Activated CD8-positive, alpha-beta T cell treated with anti-CD3 and anti-CD28 coated beads, Interleukin-2, amount 10 ng/mL, durations not matched to agents 7 days and 5 days (primary cell): ENCODE measurements around the gene DENND1A. TPM values are rescaled to one million over a fixed set of nuclear protein-coding genes. Genes with fewer than 3 reads are reported as not detected.

Experiments
- ATAC-seq: fragments of 150-1000 bp; cut with Tn5 transposase; one replicate; pipeline ENCODE4 v1.10.0; 2021; ENCODE audit warnings: moderate library complexity
- CTCF ChIA-PET: fragments of 350-600 bp; sonication (Branson Sonifier 250); formaldehyde crosslinking; loops from one replicate; lab custom pipeline; 2021; ENCODE audit warnings: antibody characterized with exemption; lab: Charles Lee
- POLR2A ChIA-PET: fragments of 350-600 bp; sonication (Branson Sonifier 250); formaldehyde crosslinking; loops from one replicate; lab custom pipeline; 2021; ENCODE audit warnings: antibody characterized with exemption; lab: Charles Lee
- DNase-seq: peaks from one replicate; pipeline ENCODE4 v3.0.0-alpha.2; 2020
- H3K27ac Mint-ChIP-seq: one replicate; pipeline ENCODE4 v1.8.0; 2021; ENCODE audit warnings: mild to moderate bottlenecking, mixed read lengths
- H3K27me3 Mint-ChIP-seq: one replicate; pipeline ENCODE4 v1.8.0; 2021; ENCODE audit warnings: low read depth, mixed read lengths
- H3K36me3 Mint-ChIP-seq: one replicate; pipeline ENCODE4 v1.8.0; 2021; ENCODE audit warnings: low read depth, mixed read lengths
- H3K4me1 Mint-ChIP-seq: one replicate; pipeline ENCODE4 v1.8.0; 2021; ENCODE audit warnings: low read depth, mixed read lengths
- H3K4me3 Mint-ChIP-seq: one replicate; pipeline ENCODE4 v1.8.0; 2021; ENCODE audit warnings: mild to moderate bottlenecking, mixed read lengths
- H3K9me3 Mint-ChIP-seq: one replicate; pipeline ENCODE4 v1.8.0; 2022; ENCODE audit warnings: mixed read lengths; ENCODE audit not compliant: insufficient read depth
- total RNA-seq, 2 experiments: library from RNA; stranded (reverse); gene quantifications; one replicate each; pipeline ENCODE4 v1.2.3, GENCODE V29; 2021

DENND1A gene
- total RNA-seq, 2 experiments from 2014 or later, result 13.0 to 15.5 TPM

DNA sequence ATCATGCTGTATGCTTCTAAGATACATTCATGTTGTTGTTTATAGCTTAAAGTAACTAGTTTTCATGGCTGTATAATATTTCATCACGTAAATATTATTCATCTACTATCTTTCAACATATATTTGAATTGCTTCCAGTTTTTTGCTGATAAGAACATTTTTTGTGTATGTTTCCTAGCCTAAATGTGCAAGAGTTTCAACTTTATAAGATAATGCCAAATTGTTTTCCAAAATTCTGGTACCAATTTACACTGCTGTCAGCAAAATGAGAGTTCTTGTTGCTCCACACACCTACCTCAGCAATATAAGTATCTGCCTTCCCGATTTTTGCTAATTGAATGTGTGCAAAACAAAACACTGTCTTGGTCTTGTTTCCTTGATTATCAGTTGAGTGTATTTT, 395.6 kb downstream of the DENND1A start:
- CTCF ChIA-PET, result interaction anchor here (1.3 kb wide), 1 partner anchor 506 kb away, joined by 3 read pairs; no protein-coding TSS in a partner anchor
- Mint-ChIP-seq H3K27ac (no peak overlapping the region), H3K4me1 (peaks cover 8% of the 10 kb centered on the region), H3K36me3 (peaks cover 2% of the 10 kb centered on the region), H3K27me3 (no peaks in the 10 kb centered on the region), H3K4me3 (no peak overlapping the region), H3K9me3 (peaks cover 11% of the 10 kb centered on the region)
- POLR2A ChIA-PET, result no interaction called here
- DNase-seq (no peak), ATAC-seq (no peak)

DNA sequence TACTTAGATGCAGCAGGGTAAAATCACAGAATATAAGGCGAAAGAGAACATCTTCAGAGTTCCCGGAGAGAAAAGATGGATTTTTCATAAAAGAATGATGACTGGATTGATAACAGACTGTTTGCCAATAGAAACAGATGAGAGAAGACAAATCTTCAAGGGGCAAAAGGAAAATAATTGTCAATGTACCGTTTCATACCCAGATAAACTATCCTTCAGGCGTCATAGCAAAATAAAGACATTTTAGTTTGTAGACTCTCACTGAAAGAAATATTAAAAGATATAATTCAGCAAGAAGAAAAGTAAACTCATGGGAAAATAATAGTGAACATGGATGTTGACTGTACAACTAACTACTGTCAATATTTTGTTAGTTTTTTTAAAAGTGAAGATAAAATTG, 399.7 kb downstream of the DENND1A start:
- Mint-ChIP-seq H3K4me3 (no peak overlapping the region), H3K4me1 (no peaks in the 10 kb centered on the region), H3K9me3 (peaks cover 13% of the 10 kb centered on the region), H3K27ac (no peak overlapping the region), H3K27me3 (no peaks in the 10 kb centered on the region), H3K36me3 (peaks cover 2% of the 10 kb centered on the region)
- CTCF ChIA-PET, result no interaction called here
- POLR2A ChIA-PET, result no interaction called here
- DNase-seq (no peak), ATAC-seq (no peak)

DNA sequence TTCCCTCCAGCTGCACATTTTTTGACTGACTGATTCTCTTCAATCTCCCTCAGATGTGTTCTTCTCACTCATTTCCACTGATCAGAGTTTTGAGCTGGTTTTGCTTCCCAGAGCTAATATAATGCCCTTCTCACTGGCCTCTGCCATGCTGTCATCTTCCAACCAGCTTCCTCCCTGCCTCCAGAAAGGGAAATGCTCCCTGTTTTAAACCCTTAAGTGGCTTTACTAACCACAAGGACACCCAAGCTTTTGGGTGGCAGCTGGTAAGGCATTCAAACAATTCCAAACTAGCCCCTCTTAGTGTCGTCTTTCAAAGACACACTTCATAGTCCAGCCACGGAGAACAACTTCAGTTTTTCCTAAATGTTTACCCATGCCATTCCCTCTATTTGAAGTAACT, 401.4 kb downstream of the DENND1A start:
- POLR2A ChIA-PET, result no interaction called here
- CTCF ChIA-PET, result no interaction called here
- DNase-seq, result no peak
- Mint-ChIP-seq H3K27me3 (no peaks in the 10 kb centered on the region), H3K4me3 (no peak overlapping the region), H3K4me1 (no peaks in the 10 kb centered on the region), H3K9me3 (peaks cover 13% of the 10 kb centered on the region), H3K27ac (no peak overlapping the region), H3K36me3 (peaks cover 2% of the 10 kb centered on the region)
- no peak for ATAC-seq

DNA sequence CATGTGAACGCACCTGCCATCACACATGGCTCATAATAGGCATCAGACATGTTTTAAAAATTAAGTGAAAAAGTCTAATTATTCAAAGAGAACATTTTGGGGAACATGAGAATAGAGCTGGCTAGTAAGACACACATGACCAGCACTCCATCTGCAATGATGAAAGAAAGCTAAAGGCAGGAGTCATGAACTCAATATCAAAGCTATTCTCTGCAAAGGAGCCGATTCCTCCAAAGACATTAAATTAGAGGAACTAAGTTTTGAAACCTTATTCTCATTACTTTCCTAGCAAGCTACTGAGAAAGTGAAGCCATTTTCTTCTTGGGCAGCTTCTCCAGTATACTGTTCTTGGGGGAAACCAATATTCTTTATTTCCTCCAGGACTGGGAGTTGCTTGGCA, 401.9 kb downstream of the DENND1A start:
- H3K4me3 Mint-ChIP-seq, result no peak overlapping the region
- peaks cover 13% of the 10 kb centered on the region for H3K9me3 Mint-ChIP-seq
- CTCF ChIA-PET, result no interaction called here
- no peaks in the 10 kb centered on the region for H3K4me1 Mint-ChIP-seq
- H3K27ac Mint-ChIP-seq, result no peak overlapping the region
- H3K36me3 Mint-ChIP-seq, result peaks cover 2% of the 10 kb centered on the region
- POLR2A ChIA-PET, result no interaction called here
- ATAC-seq (no peak), DNase-seq (no peak)
- no peaks in the 10 kb centered on the region for H3K27me3 Mint-ChIP-seq

DNA sequence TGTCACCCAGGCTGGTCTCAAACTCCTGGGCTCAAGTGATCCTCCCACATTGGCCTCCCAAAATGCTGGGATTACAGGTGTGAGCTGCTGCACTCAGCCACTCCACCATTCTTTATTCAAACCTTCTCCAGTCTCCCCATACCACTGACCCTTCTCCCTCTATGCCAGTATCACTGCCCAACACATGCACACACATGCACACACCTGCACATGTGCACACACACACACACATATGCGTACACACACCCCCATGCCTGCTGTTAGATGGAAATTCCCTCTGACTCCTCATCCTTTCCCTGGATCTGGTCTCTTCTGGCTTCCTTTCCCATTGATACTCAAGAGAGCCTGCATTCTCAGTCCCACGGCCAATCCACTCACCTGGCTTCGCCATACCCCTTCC, 404.0 kb downstream of the DENND1A start:
- H3K36me3 Mint-ChIP-seq, result no peaks in the 10 kb centered on the region
- ATAC-seq (no peak), DNase-seq (no peak)
- H3K9me3 Mint-ChIP-seq, result peaks cover 13% of the 10 kb centered on the region
- ChIA-PET CTCF (no interaction called here), POLR2A (no interaction called here)
- no peaks in the 10 kb centered on the region for H3K27me3 Mint-ChIP-seq
- H3K27ac Mint-ChIP-seq, result no peak overlapping the region
- H3K4me1 Mint-ChIP-seq, result no peaks in the 10 kb centered on the region
- H3K4me3 Mint-ChIP-seq, result no peak overlapping the region

DNA sequence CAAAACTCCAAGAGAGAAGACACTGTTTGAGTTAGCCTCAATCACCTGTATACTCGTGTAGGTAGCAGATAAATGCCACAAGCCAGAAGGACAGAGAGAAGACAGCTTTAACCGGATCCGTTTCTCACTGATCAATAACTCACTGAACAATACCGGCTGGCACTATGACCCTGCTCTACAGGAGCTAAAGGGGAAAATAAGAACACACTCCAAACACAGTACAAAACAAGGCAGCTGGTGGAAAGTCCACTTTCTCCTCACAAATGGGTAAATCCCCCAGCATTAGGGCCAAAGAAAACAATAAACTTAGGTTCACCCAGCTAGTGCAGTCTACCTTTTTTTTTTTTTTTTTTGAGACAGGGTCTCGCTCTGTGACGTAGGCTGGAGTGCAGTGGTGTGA, 404.5 kb downstream of the DENND1A start:
- POLR2A ChIA-PET, result interaction anchor here (0.6 to 0.7 kb wide), 2 partner anchors 11 to 472 kb away, joined by 3 read pairs; no protein-coding TSS in a partner anchor
- Mint-ChIP-seq H3K4me1 (no peaks in the 10 kb centered on the region), H3K27ac (no peak overlapping the region), H3K36me3 (no peaks in the 10 kb centered on the region), H3K27me3 (no peaks in the 10 kb centered on the region), H3K9me3 (peaks cover 13% of the 10 kb centered on the region), H3K4me3 (no peak overlapping the region)
- CTCF ChIA-PET, result interaction anchor here (0.6 kb wide), 1 partner anchor 406 kb away, joined by 4 read pairs; no protein-coding TSS in a partner anchor
- DNase-seq (no peak), ATAC-seq (no peak)

DNA sequence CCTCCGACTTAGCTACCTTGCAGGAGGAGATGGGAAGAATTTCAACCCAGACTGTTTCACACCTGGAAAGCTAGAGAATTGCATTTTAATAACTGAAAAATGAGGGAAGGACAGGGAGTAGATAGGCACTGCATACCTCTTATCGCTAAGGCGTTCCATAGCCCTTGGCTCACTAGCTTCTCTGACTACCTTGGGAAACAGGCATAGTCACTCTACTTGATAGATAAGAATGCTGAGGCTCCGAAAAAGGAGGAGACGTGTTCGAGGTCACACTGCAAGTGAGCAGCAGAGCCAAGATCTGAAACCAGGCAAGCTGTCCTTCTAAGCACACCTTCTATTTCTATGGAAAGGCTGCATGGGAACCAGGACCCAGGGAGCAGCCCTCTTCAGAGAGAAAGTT, 405.1 kb downstream of the DENND1A start:
- no peak overlapping the region for H3K27ac Mint-ChIP-seq

DNA sequence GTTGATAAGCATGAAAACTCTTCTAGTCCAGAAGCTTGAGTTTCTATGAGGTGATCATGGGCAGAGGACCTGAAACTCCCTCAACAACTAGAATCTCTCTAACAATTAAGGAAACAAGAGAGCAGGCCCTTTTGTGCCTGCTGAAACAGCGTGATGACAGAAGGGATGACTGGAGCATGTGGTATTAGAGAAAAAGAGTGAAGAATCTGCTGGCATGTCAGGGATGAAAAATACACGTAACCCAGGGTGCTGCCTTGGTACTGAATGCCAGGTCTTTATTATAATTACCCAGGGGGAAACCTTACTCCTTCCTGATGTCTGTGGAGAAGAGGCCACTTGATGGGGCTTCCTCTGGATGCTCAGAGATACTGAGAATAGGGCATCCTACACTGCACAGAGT, 406.1 kb downstream of the DENND1A start:
- Mint-ChIP-seq H3K27ac (no peak overlapping the region), H3K36me3 (no peaks in the 10 kb centered on the region)
- CTCF ChIA-PET, result no interaction called here

More for the DNA sequence above, 405.1 kb downstream of the DENND1A start:
- POLR2A ChIA-PET, result interaction anchor here (0.6 to 0.7 kb wide), 2 partner anchors 12 to 472 kb away, joined by 3 read pairs; no protein-coding TSS in a partner anchor
- CTCF ChIA-PET, result interaction anchor here (0.6 kb wide), 1 partner anchor 407 kb away, joined by 4 read pairs; no protein-coding TSS in a partner anchor
- Mint-ChIP-seq H3K27me3 (no peaks in the 10 kb centered on the region), H3K9me3 (peaks cover 8% of the 10 kb centered on the region), H3K36me3 (no peaks in the 10 kb centered on the region), H3K4me1 (no peaks in the 10 kb centered on the region), H3K4me3 (no peak overlapping the region)
- DNase-seq (no peak), ATAC-seq (no peak)

DNA sequence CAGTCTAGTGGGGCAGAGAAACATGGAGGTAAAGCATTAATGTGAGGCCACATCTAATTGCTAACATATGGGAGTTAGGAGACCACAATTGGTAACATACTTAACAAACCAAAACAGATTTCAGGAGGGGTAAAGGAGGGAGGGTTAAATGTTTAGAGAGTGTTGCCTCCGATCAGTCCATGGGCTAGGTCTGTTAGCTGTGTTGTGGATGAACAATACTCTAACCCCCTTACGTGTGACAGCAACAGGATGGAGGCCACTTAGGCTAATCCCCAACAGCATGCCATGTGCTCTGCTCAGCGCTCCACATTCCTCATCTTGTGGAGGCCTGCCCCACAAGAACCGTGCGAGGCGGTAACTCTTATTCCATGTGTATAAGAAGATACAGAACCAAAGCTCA, 406.9 kb downstream of the DENND1A start:
- DNase-seq, result no peak
- POLR2A ChIA-PET, result no interaction called here
- Mint-ChIP-seq H3K36me3 (no peaks in the 10 kb centered on the region), H3K4me3 (no peak overlapping the region), H3K27ac (no peak overlapping the region), H3K9me3 (no peaks in the 10 kb centered on the region), H3K4me1 (no peaks in the 10 kb centered on the region), H3K27me3 (no peaks in the 10 kb centered on the region)
- CTCF ChIA-PET, result no interaction called here
- no peak for ATAC-seq

More for the DNA sequence above, 406.1 kb downstream of the DENND1A start:
- no peak for DNase-seq
- Mint-ChIP-seq H3K4me3 (no peak overlapping the region), H3K9me3 (no peaks in the 10 kb centered on the region), H3K4me1 (no peaks in the 10 kb centered on the region), H3K27me3 (no peaks in the 10 kb centered on the region)
- no peak for ATAC-seq
- POLR2A ChIA-PET, result no interaction called here

DNA sequence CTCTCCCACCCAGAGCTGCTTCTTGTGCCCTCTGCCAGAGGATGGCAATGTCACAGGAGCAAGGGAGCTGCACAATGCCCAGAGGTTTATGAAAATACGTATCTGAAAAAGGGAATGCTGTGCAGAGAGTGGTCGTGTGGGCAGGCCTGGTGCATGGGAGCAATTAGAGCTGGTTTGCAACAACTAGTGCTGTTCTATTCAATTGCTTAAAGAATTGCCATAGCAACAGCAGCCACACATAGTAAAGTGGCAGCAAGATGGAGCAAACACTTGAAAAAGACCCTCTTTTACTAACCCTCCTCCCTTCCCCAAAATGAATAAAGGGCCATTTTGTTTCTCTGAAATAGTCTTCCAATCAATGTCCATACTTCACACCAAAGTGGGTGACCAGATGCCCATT, 407.7 kb downstream of the DENND1A start:
- no peak overlapping the region for H3K27ac Mint-ChIP-seq
- ChIA-PET CTCF (no interaction called here), POLR2A (no interaction called here)
- H3K27me3 Mint-ChIP-seq, result no peaks in the 10 kb centered on the region
- no peak overlapping the region for H3K4me3 Mint-ChIP-seq
- no peaks in the 10 kb centered on the region for H3K36me3 Mint-ChIP-seq
- no peaks in the 10 kb centered on the region for H3K9me3 Mint-ChIP-seq
- DNase-seq, result no peak
- no peaks in the 10 kb centered on the region for H3K4me1 Mint-ChIP-seq
- ATAC-seq, result no peak

DNA sequence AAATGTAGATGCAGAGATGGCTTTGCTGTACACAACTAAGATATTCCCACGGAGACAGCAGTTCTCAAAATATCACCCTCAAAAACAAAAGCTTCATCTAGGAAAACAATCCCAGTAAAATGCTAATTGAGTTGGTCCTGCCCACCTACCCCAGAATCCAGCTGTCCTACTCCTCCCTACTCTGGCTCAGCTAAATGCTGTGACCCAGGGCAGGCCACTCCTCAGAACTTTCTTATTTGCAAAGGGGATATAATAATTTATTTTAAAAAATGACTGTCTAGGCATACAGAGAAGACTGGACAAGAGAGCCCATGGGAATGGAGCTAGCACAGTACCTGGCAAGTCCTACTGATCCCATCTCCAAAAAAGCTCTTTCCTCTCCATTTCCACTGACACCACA, 411.6 kb downstream of the DENND1A start:
- ATAC-seq (no peak), DNase-seq (no peak)
- ChIA-PET CTCF (no interaction called here), POLR2A (no interaction called here)
- H3K36me3 Mint-ChIP-seq, result no peaks in the 10 kb centered on the region
- no peaks in the 10 kb centered on the region for H3K9me3 Mint-ChIP-seq
- H3K4me1 Mint-ChIP-seq, result no peaks in the 10 kb centered on the region
- no peaks in the 10 kb centered on the region for H3K27me3 Mint-ChIP-seq
- H3K4me3 Mint-ChIP-seq, result no peak overlapping the region
- no peak overlapping the region for H3K27ac Mint-ChIP-seq

DNA sequence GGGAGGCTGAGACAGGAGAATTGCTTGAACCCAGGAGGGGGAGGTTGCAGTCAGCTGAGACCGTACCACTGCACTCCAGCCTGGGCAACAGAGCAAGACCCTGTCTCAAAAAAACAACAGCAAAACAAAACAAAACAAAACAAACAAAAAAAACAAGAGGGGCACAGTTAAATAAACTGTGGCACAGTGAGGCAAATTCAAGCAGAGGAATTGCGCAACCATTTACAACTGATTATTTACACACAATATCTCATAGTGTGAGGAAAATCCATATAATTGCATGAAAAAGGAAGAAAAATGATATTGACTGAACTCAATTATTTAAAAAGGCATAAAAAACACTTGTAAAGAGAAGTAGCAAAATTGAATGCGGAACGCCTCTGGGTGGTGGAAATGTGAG, 412.4 kb downstream of the DENND1A start:
- Mint-ChIP-seq H3K4me3 (no peak overlapping the region), H3K9me3 (no peaks in the 10 kb centered on the region), H3K36me3 (no peaks in the 10 kb centered on the region), H3K4me1 (no peaks in the 10 kb centered on the region), H3K27me3 (no peaks in the 10 kb centered on the region), H3K27ac (no peak overlapping the region)
- ATAC-seq, result no peak
- POLR2A ChIA-PET, result no interaction called here
- no peak for DNase-seq
- CTCF ChIA-PET, result no interaction called here

DNA sequence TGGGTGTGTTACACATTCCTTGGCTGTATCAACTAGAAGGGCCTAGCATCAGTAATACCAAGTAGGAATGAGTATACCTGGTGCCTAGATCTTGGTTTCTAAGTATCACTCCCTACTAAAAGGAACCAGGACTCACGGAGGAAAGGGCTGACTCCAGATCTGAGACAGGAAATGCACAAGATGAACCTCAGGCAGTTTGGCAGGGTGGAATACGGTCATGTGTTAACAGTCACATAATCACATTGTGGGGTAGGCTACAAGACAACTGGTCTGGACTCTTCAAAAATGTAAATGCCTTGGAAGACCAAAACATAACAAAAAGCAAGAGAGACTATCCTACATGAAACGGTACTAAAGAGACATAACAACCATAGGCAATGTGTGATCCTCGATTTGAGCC, 415.2 kb downstream of the DENND1A start:
- DNase-seq (no peak), ATAC-seq (no peak)
- Mint-ChIP-seq H3K27me3 (no peaks in the 10 kb centered on the region), H3K36me3 (no peaks in the 10 kb centered on the region), H3K4me1 (no peaks in the 10 kb centered on the region), H3K27ac (no peak overlapping the region), H3K9me3 (no peaks in the 10 kb centered on the region), H3K4me3 (no peak overlapping the region)
- ChIA-PET CTCF (no interaction called here), POLR2A (no interaction called here)
